Parathyroid adenoma (tissue), 2 donors: Measurements from ENCODE around the gene APBA2.

ENCODE experiments used
- H2AFZ ChIP-seq: fragments of 300-600 bp; sonication (generic); one replicate; pipeline ENCODE4 v1.7.0; 2017; ENCODE audit warnings: antibody characterized with exemption, mild to moderate bottlenecking
- H3K27ac ChIP-seq: fragments of 300-600 bp; sonication (generic); one replicate; pipeline ENCODE4 v1.7.0; 2017
- H3K27me3 ChIP-seq: fragments of 300-600 bp; sonication (generic); one replicate; pipeline ENCODE4 v1.7.0; 2017; ENCODE audit warnings: low read length; ENCODE audit not compliant: control insufficient read depth, insufficient read depth
- H3K36me3 ChIP-seq: fragments of 300-600 bp; sonication (generic); one replicate; pipeline ENCODE4 v1.7.0; 2017; ENCODE audit warnings: low read length; ENCODE audit not compliant: control insufficient read depth, insufficient read depth
- H3K4me1 ChIP-seq: fragments of 300-600 bp; sonication (generic); one replicate; pipeline ENCODE4 v1.7.0; 2017; ENCODE audit warnings: control low read depth
- H3K4me2 ChIP-seq: fragments of 300-600 bp; sonication (generic); one replicate; pipeline ENCODE4 v1.7.0; 2017; ENCODE audit warnings: low read length
- H3K4me3 ChIP-seq: fragments of 300-600 bp; sonication (generic); one replicate; pipeline ENCODE4 v1.7.0; 2017; ENCODE audit warnings: low read depth, low read length
- H3K79me2 ChIP-seq: fragments of 300-600 bp; sonication (generic); one replicate; pipeline ENCODE4 v1.7.0; 2017; ENCODE audit warnings: control low read depth
- H3K9ac ChIP-seq: fragments of 300-600 bp; sonication (generic); one replicate; pipeline ENCODE4 v1.7.0; 2017; ENCODE audit warnings: mild to moderate bottlenecking
- H3K9me3 ChIP-seq: fragments of 300-600 bp; sonication (generic); one replicate; pipeline ENCODE4 v1.7.0; 2017; ENCODE audit warnings: low read length; ENCODE audit not compliant: control insufficient read depth
- CTCF ChIP-seq: fragments of 300-600 bp; sonication (generic); IDR thresholded peaks from one replicate; pipeline ENCODE4 v1.7.0; 2017; ENCODE audit warnings: antibody characterized with exemption, mild to moderate bottlenecking
- donor health status: primary hyperparathyroidism.

The APBA2 gene

GRCh38 chr15:29012097-29012496 lies 126.3 kb downstream of the APBA2 start:
- Histone ChIP-seq H3K36me3 (no peaks in the 10 kb centered on the region), H3K79me2 (no peaks in the 10 kb centered on the region), H3K27ac (no peak overlapping the region)

GRCh38 chr15:29014493-29014892 lies 128.7 kb downstream of the APBA2 start:
- Histone ChIP-seq H3K9ac (no peak overlapping the region), H3K79me2 (no peaks in the 10 kb centered on the region), H3K4me2 (no peak overlapping the region), H3K27me3 (no peaks in the 10 kb centered on the region), H3K4me3 (no peak overlapping the region), H3K4me1 (no peaks in the 10 kb centered on the region), H3K36me3 (no peaks in the 10 kb centered on the region), H3K27ac (no peak overlapping the region), H3K9me3 (no peaks in the 10 kb centered on the region), H2AFZ (no peak overlapping the region)
- TF ChIP-seq CTCF: no peak

More at GRCh38 chr15:29012097-29012496, 126.3 kb downstream of the APBA2 start:
- Histone ChIP-seq H3K4me1 (no peaks in the 10 kb centered on the region), H3K9ac (no peak overlapping the region), H3K9me3 (no peaks in the 10 kb centered on the region), H3K27me3 (no peaks in the 10 kb centered on the region), H2AFZ (no peak overlapping the region), H3K4me2 (no peak overlapping the region), H3K4me3 (no peak overlapping the region)
- no peak for TF ChIP-seq CTCF

- Histone ChIP-seq H3K4me1 (no peaks in the 10 kb centered on the region), H3K36me3 (no peaks in the 10 kb centered on the region), H3K27me3 (no peaks in the 10 kb centered on the region), H3K79me2 (no peaks in the 10 kb centered on the region), H3K27ac (no peak overlapping the region), H2AFZ (no peak overlapping the region), H3K9ac (no peak overlapping the region), H3K9me3 (no peaks in the 10 kb centered on the region), H3K4me2 (no peak overlapping the region), H3K4me3 (no peak overlapping the region)
- TF ChIP-seq CTCF: no peak
Measured at GRCh38 chr15:29016518-29016917, 130.7 kb downstream of the APBA2 start.

GRCh38 chr15:29018120-29018805 lies 132.5 kb downstream of the APBA2 start:
- no peak for TF ChIP-seq CTCF
- H3K36me3 ChIP-seq: no peaks in the 10 kb centered on the region
- H3K9me3 ChIP-seq: no peaks in the 10 kb centered on the region
- H2AFZ ChIP-seq: no peak overlapping the region
- no peaks in the 10 kb centered on the region for H3K79me2 ChIP-seq
- no peak overlapping the region for H3K27ac ChIP-seq
- no peak overlapping the region for H3K9ac ChIP-seq
- H3K27me3 ChIP-seq: no peaks in the 10 kb centered on the region
- no peaks in the 10 kb centered on the region for H3K4me1 ChIP-seq
- H3K4me3 ChIP-seq: no peak overlapping the region
- H3K4me2 ChIP-seq: no peak overlapping the region
